ENCODE measurements around the gene MUC15.

DNA sequence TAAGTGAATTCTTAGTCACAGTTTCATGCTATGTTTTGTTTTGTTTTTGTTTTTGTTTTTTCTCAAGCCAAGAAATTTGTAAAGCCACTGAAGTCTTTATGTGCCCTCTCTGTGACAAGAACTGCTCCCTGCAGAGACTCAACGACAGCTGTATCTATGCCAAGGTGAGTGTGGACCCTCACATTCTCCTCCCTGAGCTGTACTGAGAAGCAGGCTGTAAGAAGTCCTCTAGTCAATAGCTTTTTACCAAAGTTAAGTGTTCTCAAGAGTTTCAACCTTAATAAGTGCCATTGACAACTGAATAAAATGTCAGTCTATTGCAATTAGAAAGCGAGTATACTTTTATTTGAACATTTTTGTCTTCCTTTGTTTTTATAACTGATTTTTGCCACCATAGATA is 18.9 kb downstream of the MUC15 start:
- TF ChIP-seq, protein P1, sequence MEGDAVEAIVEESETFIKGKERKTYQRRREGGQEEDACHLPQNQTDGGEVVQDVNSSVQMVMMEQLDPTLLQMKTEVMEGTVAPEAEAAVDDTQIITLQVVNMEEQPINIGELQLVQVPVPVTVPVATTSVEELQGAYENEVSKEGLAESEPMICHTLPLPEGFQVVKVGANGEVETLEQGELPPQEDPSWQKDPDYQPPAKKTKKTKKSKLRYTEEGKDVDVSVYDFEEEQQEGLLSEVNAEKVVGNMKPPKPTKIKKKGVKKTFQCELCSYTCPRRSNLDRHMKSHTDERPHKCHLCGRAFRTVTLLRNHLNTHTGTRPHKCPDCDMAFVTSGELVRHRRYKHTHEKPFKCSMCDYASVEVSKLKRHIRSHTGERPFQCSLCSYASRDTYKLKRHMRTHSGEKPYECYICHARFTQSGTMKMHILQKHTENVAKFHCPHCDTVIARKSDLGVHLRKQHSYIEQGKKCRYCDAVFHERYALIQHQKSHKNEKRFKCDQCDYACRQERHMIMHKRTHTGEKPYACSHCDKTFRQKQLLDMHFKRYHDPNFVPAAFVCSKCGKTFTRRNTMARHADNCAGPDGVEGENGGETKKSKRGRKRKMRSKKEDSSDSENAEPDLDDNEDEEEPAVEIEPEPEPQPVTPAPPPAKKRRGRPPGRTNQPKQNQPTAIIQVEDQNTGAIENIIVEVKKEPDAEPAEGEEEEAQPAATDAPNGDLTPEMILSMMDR (IDR thresholded peaks at IDR 0.05) = no peak
- no peak for TF ChIP-seq POLR2A (IDR thresholded peaks at IDR 0.05)

Data from right lobe of liver (tissue), 4 donors.